ENCODE results near the gene ARHGEF10L. TPM values are rescaled to one million over a fixed set of nuclear protein-coding genes. Genes with fewer than 3 reads are reported as not detected.

ARHGEF10L gene
- total and polyA plus RNA-seq, 2 donors: 1.9 to 11.5 TPM

GRCh38 chr1:17551755-17552234 lies 12.3 kb downstream of the ARHGEF10L start:
- DNase-seq (ENCODE audit: low read depth in 6 of 9, low spot score in 9 of 9): no peak
- Histone ChIP-seq H3K27ac (ENCODE audit: low read depth in 1 of 2, low read length in 1 of 2) (no peak overlapping the region), H3K4me3 (ENCODE audit: low read length in 2 of 2) (no peak overlapping the region), H3K27me3 (ENCODE audit: control insufficient read depth in 2 of 2, insufficient read depth in 1 of 2, low read length in 1 of 2) (peaks cover 0 to 4% of the 10 kb centered on the region in 2 donors), H3K4me1 (ENCODE audit: control insufficient read depth in 2 of 2, insufficient read depth in 2 of 2, low read length in 2 of 2) (no peaks in the 10 kb centered on the region), H3K36me3 (ENCODE audit: control insufficient read depth in 2 of 2, insufficient read depth in 2 of 2, low read length in 1 of 2) (no peaks in the 10 kb centered on the region), H3K9me3 (ENCODE audit: control insufficient read depth in 2 of 2, insufficient read depth in 1 of 2, low read length in 1 of 2) (no peaks in the 10 kb centered on the region)
- WGBS: 67% methylated on average over 8 of the region's 8 CpGs

- no peaks in the 10 kb centered on the region for H3K27me3 ChIP-seq (ENCODE audit: control insufficient read depth in 2 of 2, insufficient read depth in 1 of 2, low read length in 1 of 2)
- H3K4me3 ChIP-seq (ENCODE audit: low read length in 2 of 2): no peak overlapping the region
- no peaks in the 10 kb centered on the region for H3K9me3 ChIP-seq (ENCODE audit: control insufficient read depth in 2 of 2, insufficient read depth in 1 of 2, low read length in 1 of 2)
- H3K4me1 ChIP-seq (ENCODE audit: control insufficient read depth in 2 of 2, insufficient read depth in 2 of 2, low read length in 2 of 2): no peaks in the 10 kb centered on the region
- H3K36me3 ChIP-seq (ENCODE audit: control insufficient read depth in 2 of 2, insufficient read depth in 2 of 2, low read length in 1 of 2): no peaks in the 10 kb centered on the region
- 86% methylated on average over 8 of the region's 8 CpGs for WGBS
- no peak for DNase-seq (ENCODE audit: low read depth in 6 of 9, low spot score in 9 of 9)
- H3K27ac ChIP-seq (ENCODE audit: low read depth in 1 of 2, low read length in 1 of 2): no peak overlapping the region
Measured at GRCh38 chr1:17553975-17554700, 14.6 kb downstream of the ARHGEF10L start.

- no peak for DNase-seq (ENCODE audit: low read depth in 6 of 9, low spot score in 9 of 9)
- no peak overlapping the region for H3K4me3 ChIP-seq (ENCODE audit: low read length in 2 of 2)
- H3K4me1 ChIP-seq (ENCODE audit: control insufficient read depth in 2 of 2, insufficient read depth in 2 of 2, low read length in 2 of 2): no peaks in the 10 kb centered on the region
- H3K36me3 ChIP-seq (ENCODE audit: control insufficient read depth in 2 of 2, insufficient read depth in 2 of 2, low read length in 1 of 2): no peaks in the 10 kb centered on the region
- no peaks in the 10 kb centered on the region for H3K27me3 ChIP-seq (ENCODE audit: control insufficient read depth in 2 of 2, insufficient read depth in 1 of 2, low read length in 1 of 2)
- WGBS: 71% methylated on average over 2 of the region's 2 CpGs
- no peak overlapping the region for H3K27ac ChIP-seq (ENCODE audit: low read depth in 1 of 2, low read length in 1 of 2)
- no peaks in the 10 kb centered on the region for H3K9me3 ChIP-seq (ENCODE audit: control insufficient read depth in 2 of 2, insufficient read depth in 1 of 2, low read length in 1 of 2)
Measured at GRCh38 chr1:17554954-17555353, 15.5 kb downstream of the ARHGEF10L start.

GRCh38 chr1:17557986-17558385 lies 18.5 kb downstream of the ARHGEF10L start:
- no peaks in the 10 kb centered on the region for H3K9me3 ChIP-seq (ENCODE audit: control insufficient read depth in 2 of 2, insufficient read depth in 1 of 2, low read length in 1 of 2)
- H3K27ac ChIP-seq (ENCODE audit: low read depth in 1 of 2, low read length in 1 of 2): no peak overlapping the region
- 92% methylated on average over 7 of the region's 7 CpGs for WGBS
- DNase-seq (ENCODE audit: low read depth in 6 of 9, low spot score in 9 of 9): no peak
- no peaks in the 10 kb centered on the region for H3K4me1 ChIP-seq (ENCODE audit: control insufficient read depth in 2 of 2, insufficient read depth in 2 of 2, low read length in 2 of 2)
- H3K36me3 ChIP-seq (ENCODE audit: control insufficient read depth in 2 of 2, insufficient read depth in 2 of 2, low read length in 1 of 2): no peaks in the 10 kb centered on the region
- H3K4me3 ChIP-seq (ENCODE audit: low read length in 2 of 2): no peak overlapping the region
- H3K27me3 ChIP-seq (ENCODE audit: control insufficient read depth in 2 of 2, insufficient read depth in 1 of 2, low read length in 1 of 2): no peaks in the 10 kb centered on the region

GRCh38 chr1:17558541-17558940 lies 19.0 kb downstream of the ARHGEF10L start:
- no peak overlapping the region for H3K4me3 ChIP-seq (ENCODE audit: low read length in 2 of 2)
- DNase-seq (ENCODE audit: low read depth in 6 of 9, low spot score in 9 of 9): no peak
- H3K36me3 ChIP-seq (ENCODE audit: control insufficient read depth in 2 of 2, insufficient read depth in 2 of 2, low read length in 1 of 2): no peaks in the 10 kb centered on the region
- no peaks in the 10 kb centered on the region for H3K27me3 ChIP-seq (ENCODE audit: control insufficient read depth in 2 of 2, insufficient read depth in 1 of 2, low read length in 1 of 2)
- no peaks in the 10 kb centered on the region for H3K4me1 ChIP-seq (ENCODE audit: control insufficient read depth in 2 of 2, insufficient read depth in 2 of 2, low read length in 2 of 2)
- no peaks in the 10 kb centered on the region for H3K9me3 ChIP-seq (ENCODE audit: control insufficient read depth in 2 of 2, insufficient read depth in 1 of 2, low read length in 1 of 2)
- H3K27ac ChIP-seq (ENCODE audit: low read depth in 1 of 2, low read length in 1 of 2): no peak overlapping the region
- WGBS: 72% methylated on average over 3 of the region's 3 CpGs

- Histone ChIP-seq H3K4me3 (ENCODE audit: low read length in 2 of 2) (no peak overlapping the region), H3K27ac (ENCODE audit: low read depth in 1 of 2, low read length in 1 of 2) (no peak overlapping the region), H3K27me3 (ENCODE audit: control insufficient read depth in 2 of 2, insufficient read depth in 1 of 2, low read length in 1 of 2) (no peaks in the 10 kb centered on the region), H3K9me3 (ENCODE audit: control insufficient read depth in 2 of 2, insufficient read depth in 1 of 2, low read length in 1 of 2) (no peaks in the 10 kb centered on the region), H3K4me1 (ENCODE audit: control insufficient read depth in 2 of 2, insufficient read depth in 2 of 2, low read length in 2 of 2) (no peaks in the 10 kb centered on the region), H3K36me3 (ENCODE audit: control insufficient read depth in 2 of 2, insufficient read depth in 2 of 2, low read length in 1 of 2) (no peaks in the 10 kb centered on the region)
- no peak for DNase-seq (ENCODE audit: low read depth in 6 of 9, low spot score in 9 of 9)
- 94% methylated on average over 8 of the region's 8 CpGs for WGBS
Measured at GRCh38 chr1:17558954-17559614, 19.6 kb downstream of the ARHGEF10L start.

GRCh38 chr1:17559615-17560419 lies 20.3 kb downstream of the ARHGEF10L start:
- no peaks in the 10 kb centered on the region for H3K9me3 ChIP-seq (ENCODE audit: control insufficient read depth in 2 of 2, insufficient read depth in 1 of 2, low read length in 1 of 2)
- DNase-seq (ENCODE audit: low read depth in 6 of 9, low spot score in 9 of 9): no peak
- no peaks in the 10 kb centered on the region for H3K27me3 ChIP-seq (ENCODE audit: control insufficient read depth in 2 of 2, insufficient read depth in 1 of 2, low read length in 1 of 2)
- 95% methylated on average over 7 of the region's 7 CpGs for WGBS
- H3K4me1 ChIP-seq (ENCODE audit: control insufficient read depth in 2 of 2, insufficient read depth in 2 of 2, low read length in 2 of 2): no peaks in the 10 kb centered on the region
- H3K27ac ChIP-seq (ENCODE audit: low read depth in 1 of 2, low read length in 1 of 2): no peak overlapping the region
- H3K36me3 ChIP-seq (ENCODE audit: control insufficient read depth in 2 of 2, insufficient read depth in 2 of 2, low read length in 1 of 2): no peaks in the 10 kb centered on the region
- no peak overlapping the region for H3K4me3 ChIP-seq (ENCODE audit: low read length in 2 of 2)

GRCh38 chr1:17561247-17561548 lies 21.7 kb downstream of the ARHGEF10L start:
- no peaks in the 10 kb centered on the region for H3K27me3 ChIP-seq (ENCODE audit: control insufficient read depth in 2 of 2, insufficient read depth in 1 of 2, low read length in 1 of 2)
- H3K4me1 ChIP-seq (ENCODE audit: control insufficient read depth in 2 of 2, insufficient read depth in 2 of 2, low read length in 2 of 2): no peaks in the 10 kb centered on the region
- no peak for DNase-seq (ENCODE audit: low read depth in 6 of 9, low spot score in 9 of 9)
- no peak overlapping the region for H3K27ac ChIP-seq (ENCODE audit: low read depth in 1 of 2, low read length in 1 of 2)
- 83% methylated on average over 8 of the region's 8 CpGs for WGBS
- H3K9me3 ChIP-seq (ENCODE audit: control insufficient read depth in 2 of 2, insufficient read depth in 1 of 2, low read length in 1 of 2): no peaks in the 10 kb centered on the region
- no peak overlapping the region for H3K4me3 ChIP-seq (ENCODE audit: low read length in 2 of 2)
- no peaks in the 10 kb centered on the region for H3K36me3 ChIP-seq (ENCODE audit: control insufficient read depth in 2 of 2, insufficient read depth in 2 of 2, low read length in 1 of 2)

- DNase-seq (ENCODE audit: low read depth in 6 of 9, low spot score in 9 of 9): no peak
- Histone ChIP-seq H3K9me3 (ENCODE audit: control insufficient read depth in 2 of 2, insufficient read depth in 1 of 2, low read length in 1 of 2) (no peaks in the 10 kb centered on the region), H3K27me3 (ENCODE audit: control insufficient read depth in 2 of 2, insufficient read depth in 1 of 2, low read length in 1 of 2) (no peaks in the 10 kb centered on the region), H3K4me1 (ENCODE audit: control insufficient read depth in 2 of 2, insufficient read depth in 2 of 2, low read length in 2 of 2) (no peaks in the 10 kb centered on the region), H3K36me3 (ENCODE audit: control insufficient read depth in 2 of 2, insufficient read depth in 2 of 2, low read length in 1 of 2) (no peaks in the 10 kb centered on the region), H3K4me3 (ENCODE audit: low read length in 2 of 2) (no peak overlapping the region), H3K27ac (ENCODE audit: low read depth in 1 of 2, low read length in 1 of 2) (no peak overlapping the region)
- 94% methylated on average over 9 of the region's 9 CpGs for WGBS
Measured at GRCh38 chr1:17561561-17561985, 22.1 kb downstream of the ARHGEF10L start.

Measured in thymus (tissue), 11 donors.